ENCODE results near the gene ELOB. TPM values are rescaled to one million over a fixed set of nuclear protein-coding genes. Genes with fewer than 3 reads are reported as not detected.

ELOB gene
- total RNA-seq, 6 experiments from 2014 or later, result 329 to 403 (median 352) TPM

- H3K4me3 Mint-ChIP-seq, result peak overlapping the region; percentile 92
- no peak for TF ChIP-seq CTCF (IDR thresholded peaks at IDR 0.05)
- no peaks in the 10 kb centered on the region; the same call in 1 of the 2 replicates for H3K9me3 Mint-ChIP-seq
- H3K27ac Mint-ChIP-seq, result peak overlapping the region; percentile 99; the same call in 1 of the 2 replicates
- peaks cover 5% of the 10 kb centered on the region for H3K27me3 Mint-ChIP-seq (ENCODE audit: insufficient read depth)
- H3K36me3 Mint-ChIP-seq (ENCODE audit: low read depth), result peaks cover 82% of the 10 kb centered on the region
- peaks cover 66% of the 10 kb centered on the region for H3K4me1 Mint-ChIP-seq (ENCODE audit: low read depth)
- no peak for DNase-seq
Measured at GRCh38 chr16:2755158-2755557, 21.9 kb downstream of the ELOB start.

- peaks cover 5% of the 10 kb centered on the region for H3K27me3 Mint-ChIP-seq (ENCODE audit: insufficient read depth)
- H3K36me3 Mint-ChIP-seq (ENCODE audit: low read depth), result peaks cover 71% of the 10 kb centered on the region
- H3K27ac Mint-ChIP-seq, result peak overlapping the region; percentile 99
- H3K4me1 Mint-ChIP-seq (ENCODE audit: low read depth), result peaks cover 57% of the 10 kb centered on the region
- peak overlapping the region; percentile 92 for H3K4me3 Mint-ChIP-seq
- TF ChIP-seq CTCF (IDR thresholded peaks at IDR 0.05), result no peak
- no peaks in the 10 kb centered on the region; the same call in 1 of the 2 replicates for H3K9me3 Mint-ChIP-seq
- DNase-seq, result no peak
Measured at GRCh38 chr16:2753733-2754020, 23.4 kb downstream of the ELOB start.

- peaks cover 5% of the 10 kb centered on the region for H3K27me3 Mint-ChIP-seq (ENCODE audit: insufficient read depth)
- no peak for TF ChIP-seq CTCF (IDR thresholded peaks at IDR 0.05)
- H3K36me3 Mint-ChIP-seq (ENCODE audit: low read depth), result peaks cover 65% of the 10 kb centered on the region
- H3K4me3 Mint-ChIP-seq, result peak overlapping the region; percentile 92
- peaks cover 52% of the 10 kb centered on the region for H3K4me1 Mint-ChIP-seq (ENCODE audit: low read depth)
- peak overlapping the region; percentile 99 for H3K27ac Mint-ChIP-seq
- peak; percentile 61 for DNase-seq
- H3K9me3 Mint-ChIP-seq, result no peaks in the 10 kb centered on the region; the same call in 1 of the 2 replicates
Measured at GRCh38 chr16:2752850-2753732, 24.0 kb downstream of the ELOB start.

GRCh38 chr16:2752035-2752849 is 24.8 kb downstream of the ELOB start, which contains the start of gene SRRM2:
Gene SRRM2 (plus strand): TSS chr16:2752638. CDS start chr16:2756365, 3,727 bp downstream.
- H3K36me3 Mint-ChIP-seq (ENCODE audit: low read depth), result peaks cover 57% of the 10 kb centered on the region
- H3K27ac Mint-ChIP-seq, result peak within 1 kb of the TSS; percentile 99
- H3K4me3 Mint-ChIP-seq, result peak within 1 kb of the TSS; percentile 92
- peaks cover 47% of the 10 kb centered on the region for H3K4me1 Mint-ChIP-seq (ENCODE audit: low read depth)
- no peaks in the 10 kb centered on the region; the same call in 1 of the 2 replicates for H3K9me3 Mint-ChIP-seq
- peak; percentile 92 for DNase-seq
- H3K27me3 Mint-ChIP-seq (ENCODE audit: insufficient read depth), result peaks cover 5% of the 10 kb centered on the region
- no peak for TF ChIP-seq CTCF (IDR thresholded peaks at IDR 0.05)

GRCh38 chr16:2751577-2752034 is 25.5 kb downstream of the ELOB start:
- no peaks in the 10 kb centered on the region; the same call in 1 of the 2 replicates for H3K9me3 Mint-ChIP-seq
- no peak for TF ChIP-seq CTCF (IDR thresholded peaks at IDR 0.05)
- peaks cover 3% of the 10 kb centered on the region for H3K27me3 Mint-ChIP-seq (ENCODE audit: insufficient read depth)
- H3K4me3 Mint-ChIP-seq, result peak overlapping the region; percentile 92
- H3K27ac Mint-ChIP-seq, result peak overlapping the region; percentile 99
- peaks cover 50% of the 10 kb centered on the region for H3K36me3 Mint-ChIP-seq (ENCODE audit: low read depth)
- no peak for DNase-seq
- H3K4me1 Mint-ChIP-seq (ENCODE audit: low read depth), result peaks cover 41% of the 10 kb centered on the region
